Epithelial cell of esophagus (primary cell): ENCODE data around the gene GUCA1A.

Experiments used
- DNase-seq: peaks from one replicate; pipeline ENCODE4 v3.0.0; 2010; ENCODE audit warnings: low read depth
- H3K4me3 ChIP-seq: 2 replicates; pipeline ENCODE4 v1.5.1; 2011; ENCODE audit warnings: mild to moderate bottlenecking, low read length, control low read depth
- TF ChIP-seq, protein P1 (sequence below): IDR thresholded peaks from 2 replicates; pipeline ENCODE4 v1.5.1; 2011; ENCODE audit warnings: low read depth, mild to moderate bottlenecking, low read length, control low read depth, inconsistent platforms; ENCODE audit not compliant: insufficient read depth; ENCODE audit errors: missing control alignments

GUCA1A gene

DNA sequence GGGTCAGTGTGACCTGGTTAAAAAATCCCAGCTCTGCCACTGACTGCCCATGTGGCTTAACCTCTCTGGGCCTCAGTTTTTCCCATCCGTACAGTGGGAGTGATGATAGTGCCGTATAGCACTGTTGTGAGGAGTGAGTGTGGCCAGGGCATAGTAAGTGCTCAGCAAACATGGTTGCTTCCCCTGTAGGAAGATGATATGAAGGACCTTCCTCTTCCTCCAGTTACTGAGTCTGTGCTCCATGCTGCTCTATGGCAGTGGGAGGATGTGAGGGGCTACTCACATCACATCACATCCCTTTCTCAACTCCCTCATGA is 43.8 kb upstream of the GUCA1A start:
- DNase-seq, result no peak
- TF ChIP-seq, protein P1, sequence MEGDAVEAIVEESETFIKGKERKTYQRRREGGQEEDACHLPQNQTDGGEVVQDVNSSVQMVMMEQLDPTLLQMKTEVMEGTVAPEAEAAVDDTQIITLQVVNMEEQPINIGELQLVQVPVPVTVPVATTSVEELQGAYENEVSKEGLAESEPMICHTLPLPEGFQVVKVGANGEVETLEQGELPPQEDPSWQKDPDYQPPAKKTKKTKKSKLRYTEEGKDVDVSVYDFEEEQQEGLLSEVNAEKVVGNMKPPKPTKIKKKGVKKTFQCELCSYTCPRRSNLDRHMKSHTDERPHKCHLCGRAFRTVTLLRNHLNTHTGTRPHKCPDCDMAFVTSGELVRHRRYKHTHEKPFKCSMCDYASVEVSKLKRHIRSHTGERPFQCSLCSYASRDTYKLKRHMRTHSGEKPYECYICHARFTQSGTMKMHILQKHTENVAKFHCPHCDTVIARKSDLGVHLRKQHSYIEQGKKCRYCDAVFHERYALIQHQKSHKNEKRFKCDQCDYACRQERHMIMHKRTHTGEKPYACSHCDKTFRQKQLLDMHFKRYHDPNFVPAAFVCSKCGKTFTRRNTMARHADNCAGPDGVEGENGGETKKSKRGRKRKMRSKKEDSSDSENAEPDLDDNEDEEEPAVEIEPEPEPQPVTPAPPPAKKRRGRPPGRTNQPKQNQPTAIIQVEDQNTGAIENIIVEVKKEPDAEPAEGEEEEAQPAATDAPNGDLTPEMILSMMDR, result no peak
- no peak overlapping the region for H3K4me3 ChIP-seq

GRCh38 chr6:42131531-42131930 is 41.6 kb upstream of the GUCA1A start:
- TF ChIP-seq, protein P1, result no peak
- no peak overlapping the region for H3K4me3 ChIP-seq
- peak; percentile 56 for DNase-seq

GRCh38 chr6:42133926-42134325 is 39.2 kb upstream of the GUCA1A start:
- DNase-seq, result no peak
- no peak overlapping the region for H3K4me3 ChIP-seq
- TF ChIP-seq, protein P1, result no peak

DNA sequence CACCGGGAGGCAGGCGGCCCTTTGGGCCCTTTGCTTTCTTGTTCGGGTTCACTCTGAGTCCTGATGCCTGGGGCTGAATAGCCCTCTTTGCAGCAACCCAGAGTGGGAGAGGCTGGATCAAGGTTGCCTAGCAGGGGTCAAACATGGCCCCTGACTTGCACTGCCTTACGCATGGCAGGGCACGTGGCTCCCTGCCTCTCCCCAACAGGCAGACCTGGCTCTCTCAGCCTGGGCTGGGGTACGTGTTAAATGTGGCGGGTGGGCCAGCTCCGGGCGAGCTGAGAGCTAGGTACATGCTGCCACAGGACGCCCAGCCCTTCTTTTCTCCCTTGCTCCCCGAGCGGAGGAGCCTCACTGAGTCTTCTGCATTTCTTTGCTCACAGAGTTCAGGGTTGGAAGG is 38.0 kb upstream of the GUCA1A start:
- DNase-seq, result no peak
- TF ChIP-seq, protein P1, result no peak
- no peak overlapping the region for H3K4me3 ChIP-seq

GRCh38 chr6:42135722-42136121 is 37.4 kb upstream of the GUCA1A start:
- H3K4me3 ChIP-seq, result no peak overlapping the region
- TF ChIP-seq, protein P1, result no peak
- no peak for DNase-seq

DNA sequence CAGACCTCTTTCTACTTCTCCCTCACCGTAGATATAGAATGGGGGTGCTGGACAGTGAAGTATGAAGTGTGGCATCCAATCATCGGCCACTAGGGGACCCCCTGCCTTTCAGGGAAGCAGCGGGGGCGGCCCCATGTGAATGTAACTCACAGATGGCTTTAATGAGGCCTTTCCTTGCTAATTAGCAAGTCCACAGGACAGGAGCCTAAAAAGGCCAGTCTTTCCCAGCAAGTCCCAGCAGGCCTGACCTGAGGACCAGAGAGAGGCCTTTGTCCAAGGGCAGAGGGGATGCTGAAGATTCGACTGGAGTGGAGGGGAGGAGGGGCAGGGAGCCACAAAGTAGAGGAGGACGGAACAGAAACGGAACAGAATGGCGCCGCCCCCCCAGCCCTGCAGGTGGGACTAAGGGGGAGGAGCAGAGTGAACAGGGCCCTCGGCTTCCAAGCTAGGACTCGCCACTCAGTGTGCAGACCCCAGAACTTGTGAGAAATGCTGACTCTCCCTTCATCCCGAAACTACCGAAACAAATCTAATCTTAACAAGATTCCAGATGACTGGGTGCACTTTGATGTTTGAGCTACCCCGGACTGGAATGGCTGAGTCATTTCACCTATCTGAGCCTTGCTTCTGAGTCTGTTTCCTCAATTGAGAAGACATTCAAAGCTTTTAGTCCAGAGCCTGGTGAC is 36.5 kb upstream of the GUCA1A start:
- DNase-seq, result peak; percentile 85
- TF ChIP-seq, protein P1, result peak; percentile 12
- peak overlapping the region; percentile 28 for H3K4me3 ChIP-seq

DNA sequence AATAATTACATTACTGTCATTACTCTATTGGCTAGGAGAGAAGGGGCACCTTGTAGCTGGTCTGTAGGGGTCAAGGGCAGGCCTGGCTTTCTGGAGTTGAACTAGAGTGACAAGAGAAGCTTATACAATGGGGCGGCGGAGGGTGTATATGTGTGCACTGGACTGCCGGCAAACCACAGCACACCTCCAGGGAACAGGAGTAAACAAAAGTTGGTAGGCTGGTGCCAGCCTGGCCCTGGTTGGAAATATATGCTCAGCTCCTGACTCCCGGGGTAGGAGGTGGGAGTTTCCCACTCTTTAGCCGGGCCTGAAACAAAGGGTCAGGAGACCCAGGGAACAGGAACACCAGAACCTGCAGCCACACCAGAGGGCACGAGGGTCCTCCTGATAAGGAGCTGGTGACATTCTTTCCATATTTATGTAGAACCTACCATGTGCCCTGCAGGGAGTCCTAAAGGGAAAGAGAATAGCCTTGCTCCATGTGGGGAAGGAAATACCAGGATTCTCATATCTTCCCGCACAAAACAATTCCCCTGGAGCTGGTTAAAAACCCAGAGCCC is 35.9 kb upstream of the GUCA1A start:
- TF ChIP-seq, protein P1, result no peak
- peak overlapping the region; percentile 28 for H3K4me3 ChIP-seq
- DNase-seq, result peak; percentile 53
